ENCODE data around the gene ID2. TPM values are rescaled to one million over a fixed set of nuclear protein-coding genes. Genes with fewer than 3 reads are reported as not detected.

ID2 gene, protein sequence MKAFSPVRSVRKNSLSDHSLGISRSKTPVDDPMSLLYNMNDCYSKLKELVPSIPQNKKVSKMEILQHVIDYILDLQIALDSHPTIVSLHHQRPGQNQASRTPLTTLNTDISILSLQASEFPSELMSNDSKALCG
- polyA plus RNA-seq (2012; ENCODE audit: insufficient read depth, insufficient read length, low read depth) = 210 TPM

DNA sequence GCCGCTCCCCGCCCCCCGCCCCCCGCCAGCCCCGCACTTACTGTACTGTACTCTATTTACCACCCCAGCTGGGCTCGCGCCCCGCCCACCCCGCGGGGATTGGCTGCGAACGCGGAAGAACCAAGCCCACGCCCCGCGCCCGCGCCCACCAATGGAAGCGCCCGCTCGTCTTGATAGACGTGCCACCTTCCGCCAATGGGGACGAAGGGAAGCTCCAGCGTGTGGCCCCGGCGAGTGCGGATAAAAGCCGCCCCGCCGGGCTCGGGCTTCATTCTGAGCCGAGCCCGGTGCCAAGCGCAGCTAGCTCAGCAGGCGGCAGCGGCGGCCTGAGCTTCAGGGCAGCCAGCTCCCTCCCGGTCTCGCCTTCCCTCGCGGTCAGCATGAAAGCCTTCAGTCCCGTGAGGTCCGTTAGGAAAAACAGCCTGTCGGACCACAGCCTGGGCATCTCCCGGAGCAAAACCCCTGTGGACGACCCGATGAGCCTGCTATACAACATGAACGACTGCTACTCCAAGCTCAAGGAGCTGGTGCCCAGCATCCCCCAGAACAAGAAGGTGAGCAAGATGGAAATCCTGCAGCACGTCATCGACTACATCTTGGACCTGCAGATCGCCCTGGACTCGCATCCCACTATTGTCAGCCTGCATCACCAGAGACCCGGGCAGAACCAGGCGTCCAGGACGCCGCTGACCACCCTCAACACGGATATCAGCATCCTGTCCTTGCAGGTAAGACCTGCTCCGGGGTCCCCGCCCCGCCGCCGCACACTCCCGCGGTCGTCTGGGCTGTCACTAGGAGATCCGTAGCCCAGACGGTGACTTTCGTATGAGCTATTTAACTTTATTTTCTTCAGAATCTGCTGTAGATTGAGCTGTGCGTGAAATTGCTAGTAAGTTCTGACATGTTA lies at the start of gene ID2:
TSS of gene ID2 (plus strand) at position 271 of the 907 bp plus-strand sequence. CDS start at position 381, 110 bp downstream.
- Histone ChIP-seq H3K27me3 (no peaks in the 10 kb centered on the region), H3K9me3 (no peaks in the 10 kb centered on the region), H3K4me3 (ENCODE audit: low read depth, low read length) (peak within 1 kb of the TSS; percentile 83), H3K4me1 (peaks cover 3% of the 10 kb centered on the region), H3K36me3 (peaks cover 14% of the 10 kb centered on the region)
- 0 out of 2 replicates have a peak, but pooled peaks have one; percentile 5 for TF ChIP-seq CTCF (IDR thresholded peaks at IDR 0.05; ENCODE audit: low read depth, low read length)
- peak; percentile 100 for DNase-seq

DNA sequence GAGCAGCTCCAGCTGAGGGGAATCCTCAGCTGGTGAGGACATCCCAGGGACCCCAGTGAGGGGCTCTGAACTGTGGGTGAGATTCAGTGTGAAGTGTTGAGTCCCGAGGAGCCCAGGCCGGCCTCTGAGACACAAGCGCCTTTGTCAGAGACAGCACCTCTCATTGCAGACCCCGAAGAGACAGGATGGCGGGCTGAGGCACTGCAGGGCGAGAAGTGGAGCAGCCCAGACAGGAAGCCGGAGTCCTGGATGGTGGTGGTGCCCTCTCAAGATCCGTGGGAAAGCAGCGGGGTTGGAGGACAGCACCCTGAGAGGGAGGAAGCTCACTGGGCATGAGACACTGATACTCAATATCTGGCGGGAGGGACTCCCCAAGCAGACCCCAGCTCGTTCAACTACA lies 49.1 kb upstream of the ID2 start:
- no peak for TF ChIP-seq CTCF (IDR thresholded peaks at IDR 0.05; ENCODE audit: low read depth, low read length)
- no peaks in the 10 kb centered on the region for H3K36me3 ChIP-seq
- H3K9me3 ChIP-seq = no peaks in the 10 kb centered on the region
- H3K27me3 ChIP-seq = no peaks in the 10 kb centered on the region
- DNase-seq = no peak
- no peaks in the 10 kb centered on the region for H3K4me1 ChIP-seq
- no peak overlapping the region for H3K4me3 ChIP-seq (ENCODE audit: low read depth, low read length)

- H3K36me3 ChIP-seq = no peaks in the 10 kb centered on the region
- TF ChIP-seq CTCF (IDR thresholded peaks at IDR 0.05; ENCODE audit: low read depth, low read length) = no peak
- H3K9me3 ChIP-seq = no peaks in the 10 kb centered on the region
- H3K27me3 ChIP-seq = no peaks in the 10 kb centered on the region
- no peaks in the 10 kb centered on the region for H3K4me1 ChIP-seq
- H3K4me3 ChIP-seq (ENCODE audit: low read depth, low read length) = no peak overlapping the region
- DNase-seq = no peak
Measured at GRCh38 chr2:8633186-8633734, 48.6 kb upstream of the ID2 start.

DNA sequence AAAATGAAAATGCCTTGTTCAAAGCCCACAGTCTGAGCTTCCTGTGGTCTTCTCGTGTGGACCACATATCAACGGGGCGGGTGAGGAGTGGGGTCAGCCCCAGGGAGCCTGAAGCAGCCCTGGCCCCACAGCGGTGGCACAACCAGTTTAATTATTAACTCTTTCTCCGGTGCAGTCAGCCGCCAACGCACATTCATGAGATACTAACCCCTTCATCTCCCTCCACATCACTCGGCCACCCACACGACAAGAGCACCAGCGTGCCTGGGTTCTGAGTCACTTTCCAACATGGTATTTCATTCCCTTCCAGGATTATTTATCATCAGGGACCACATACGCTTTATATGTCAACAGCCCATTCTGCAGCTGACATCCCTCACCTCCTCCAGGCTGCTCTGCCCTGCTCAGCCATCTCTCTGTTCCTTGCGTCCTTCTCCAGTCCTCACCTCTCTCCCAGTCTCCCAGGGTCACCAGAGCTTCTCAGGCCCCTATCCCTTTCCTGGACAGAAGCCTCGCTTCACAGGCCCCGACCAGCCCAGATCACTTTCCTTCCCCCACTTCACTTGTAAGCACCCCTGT lies 48.0 kb upstream of the ID2 start:
- Histone ChIP-seq H3K9me3 (no peaks in the 10 kb centered on the region), H3K4me3 (ENCODE audit: low read depth, low read length) (no peak overlapping the region), H3K4me1 (no peaks in the 10 kb centered on the region), H3K27me3 (no peaks in the 10 kb centered on the region), H3K36me3 (no peaks in the 10 kb centered on the region)
- no peak for TF ChIP-seq CTCF (IDR thresholded peaks at IDR 0.05; ENCODE audit: low read depth, low read length)
- DNase-seq = no peak

DNA sequence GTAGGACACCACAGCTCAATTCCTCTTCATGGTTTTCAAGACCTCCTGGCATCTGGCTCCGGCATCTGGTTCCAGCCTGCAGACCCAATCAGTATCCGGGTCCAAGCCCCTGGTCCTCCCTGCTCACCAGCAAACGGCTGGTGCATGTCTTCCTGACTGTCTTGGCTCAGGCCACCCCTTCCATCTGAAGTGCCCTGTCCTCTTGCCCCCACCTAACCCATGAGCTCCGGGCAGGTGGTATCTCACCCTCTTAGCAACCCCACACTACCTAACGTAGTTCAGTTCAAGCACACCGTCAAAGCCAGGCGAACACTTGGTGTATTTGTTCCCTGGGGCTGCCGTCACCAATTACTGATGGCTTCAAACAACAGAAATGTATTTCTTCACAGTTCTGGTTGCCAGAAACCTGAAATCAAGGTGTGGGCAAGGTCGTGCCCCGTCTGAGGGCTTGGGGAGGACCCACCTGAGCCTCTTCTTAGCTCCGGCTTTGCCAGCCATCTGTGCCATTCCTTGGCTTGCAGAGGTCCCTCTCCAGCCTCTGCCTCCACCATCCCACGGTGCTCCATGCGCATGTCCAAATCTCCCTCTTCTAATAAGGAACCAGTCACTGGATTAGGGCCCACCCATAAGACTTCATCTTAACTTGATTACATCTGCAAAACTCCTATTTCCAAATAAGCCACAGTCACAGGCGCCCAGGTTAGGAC lies 47.2 kb upstream of the ID2 start:
- H3K4me3 ChIP-seq (ENCODE audit: low read depth, low read length) = no peak overlapping the region
- TF ChIP-seq CTCF (IDR thresholded peaks at IDR 0.05; ENCODE audit: low read depth, low read length) = no peak
- no peaks in the 10 kb centered on the region for H3K27me3 ChIP-seq
- H3K9me3 ChIP-seq = no peaks in the 10 kb centered on the region
- no peaks in the 10 kb centered on the region for H3K36me3 ChIP-seq
- DNase-seq = no peak
- no peaks in the 10 kb centered on the region for H3K4me1 ChIP-seq
